HG02884 (cell line): ENCODE measurements around the gene DNAJC4.

Experiments
- ATAC-seq: cut with Tn5 transposase; IDR thresholded peaks from one replicate; pipeline ENCODE4 v1.9.1; 2021; ENCODE audit warnings: mild to moderate bottlenecking, moderate library complexity; ENCODE audit not compliant: unreplicated experiment

Gene DNAJC4, protein sequence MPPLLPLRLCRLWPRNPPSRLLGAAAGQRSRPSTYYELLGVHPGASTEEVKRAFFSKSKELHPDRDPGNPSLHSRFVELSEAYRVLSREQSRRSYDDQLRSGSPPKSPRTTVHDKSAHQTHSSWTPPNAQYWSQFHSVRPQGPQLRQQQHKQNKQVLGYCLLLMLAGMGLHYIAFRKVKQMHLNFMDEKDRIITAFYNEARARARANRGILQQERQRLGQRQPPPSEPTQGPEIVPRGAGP

DNA sequence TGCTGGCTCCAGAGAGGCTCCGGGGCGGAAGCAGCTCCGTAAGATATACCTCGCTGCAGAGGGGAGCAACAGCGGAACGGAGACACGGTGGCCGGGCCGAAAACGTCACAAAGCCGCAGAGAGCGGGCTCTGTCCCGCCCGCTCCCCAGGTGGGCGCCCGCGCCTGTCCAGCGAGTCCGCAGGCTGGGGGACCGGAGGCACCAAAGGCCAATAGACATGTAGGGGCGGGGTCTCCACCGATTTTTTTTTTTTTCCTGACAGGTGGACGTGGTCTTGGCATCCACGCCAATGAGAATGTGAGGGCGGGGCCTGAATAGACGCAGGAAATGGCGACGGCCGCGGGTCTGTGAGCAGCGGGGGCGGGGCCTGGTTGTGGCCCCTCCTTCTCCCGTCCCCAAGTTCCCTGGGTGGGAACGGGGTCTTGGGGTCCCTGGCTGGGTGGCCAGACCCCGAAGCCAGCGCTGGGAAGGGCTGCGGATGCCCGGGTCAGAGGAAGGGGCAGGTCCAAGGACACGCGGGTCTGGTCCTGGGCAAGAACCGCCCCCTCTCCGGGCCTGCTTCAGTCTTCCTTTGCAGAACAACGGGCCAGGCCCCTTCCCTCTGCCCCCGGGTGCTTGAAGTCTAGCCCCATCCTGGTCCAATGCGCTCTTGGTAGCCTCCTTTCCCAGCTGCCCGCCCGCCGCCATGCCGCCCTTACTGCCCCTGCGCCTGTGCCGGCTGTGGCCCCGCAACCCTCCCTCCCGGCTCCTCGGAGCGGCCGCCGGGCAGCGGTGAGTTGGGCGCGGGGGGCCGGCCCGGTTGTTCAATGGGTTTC lies at the start of gene DNAJC4:
Gene DNAJC4, plus strand, starts transcription at position 378 of the 814 bp plus-strand sequence. Its CDS starts 307 bp downstream, at position 685.
- ATAC-seq: peak; percentile 38

DNA sequence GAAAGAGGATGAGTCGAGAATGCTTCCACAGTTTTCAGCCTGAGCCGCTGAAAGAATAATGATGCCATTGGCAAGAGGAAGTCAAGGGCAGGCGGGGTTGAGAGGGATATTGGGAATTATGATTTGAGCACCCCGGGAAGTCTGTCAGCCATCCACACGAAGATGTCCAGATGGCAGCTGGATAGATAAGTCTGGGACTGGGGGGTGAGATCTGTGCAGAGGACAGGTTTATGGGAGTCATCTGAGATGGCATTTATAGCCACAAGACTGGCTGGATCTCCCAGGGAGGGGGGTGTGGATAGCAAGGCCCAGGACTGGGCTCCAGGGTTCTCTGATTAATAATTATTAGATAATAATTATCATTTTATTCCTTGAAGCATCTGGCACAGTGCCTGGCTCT lies 49.5 kb upstream of the DNAJC4 start:
- ATAC-seq: no peak

- ATAC-seq: no peak
Observed at GRCh38 chr11:64181506-64182411, 48.6 kb upstream of the DNAJC4 start.

GRCh38 chr11:64183890-64184289 lies 46.5 kb upstream of the DNAJC4 start:
- no peak for ATAC-seq

DNA sequence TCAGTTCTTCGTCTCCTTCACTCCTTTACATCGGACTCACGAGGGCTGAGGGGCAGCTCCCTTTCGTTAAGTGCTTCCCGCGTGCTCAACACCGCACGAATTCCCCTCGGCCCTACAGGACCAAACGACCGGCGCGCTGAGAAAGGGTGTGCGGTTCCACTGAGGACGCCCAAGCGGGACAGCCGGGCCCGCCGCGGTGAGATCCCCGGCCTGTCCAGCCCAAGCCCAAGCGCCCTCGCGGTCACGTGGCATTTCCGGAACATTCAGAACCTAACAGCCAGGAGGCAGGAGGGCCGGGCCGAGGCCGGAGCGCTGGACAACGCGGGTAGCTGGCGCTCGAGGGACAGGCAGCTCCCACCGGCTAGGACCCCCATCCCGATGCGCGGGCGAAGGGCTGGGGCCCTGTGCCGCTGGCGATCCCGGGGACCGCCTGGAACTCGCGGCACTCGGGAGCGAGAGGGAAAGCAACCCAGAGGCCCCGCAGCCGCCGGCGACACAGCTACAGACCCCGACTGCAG lies 45.1 kb upstream of the DNAJC4 start:
- ATAC-seq: peak; percentile 10

DNA sequence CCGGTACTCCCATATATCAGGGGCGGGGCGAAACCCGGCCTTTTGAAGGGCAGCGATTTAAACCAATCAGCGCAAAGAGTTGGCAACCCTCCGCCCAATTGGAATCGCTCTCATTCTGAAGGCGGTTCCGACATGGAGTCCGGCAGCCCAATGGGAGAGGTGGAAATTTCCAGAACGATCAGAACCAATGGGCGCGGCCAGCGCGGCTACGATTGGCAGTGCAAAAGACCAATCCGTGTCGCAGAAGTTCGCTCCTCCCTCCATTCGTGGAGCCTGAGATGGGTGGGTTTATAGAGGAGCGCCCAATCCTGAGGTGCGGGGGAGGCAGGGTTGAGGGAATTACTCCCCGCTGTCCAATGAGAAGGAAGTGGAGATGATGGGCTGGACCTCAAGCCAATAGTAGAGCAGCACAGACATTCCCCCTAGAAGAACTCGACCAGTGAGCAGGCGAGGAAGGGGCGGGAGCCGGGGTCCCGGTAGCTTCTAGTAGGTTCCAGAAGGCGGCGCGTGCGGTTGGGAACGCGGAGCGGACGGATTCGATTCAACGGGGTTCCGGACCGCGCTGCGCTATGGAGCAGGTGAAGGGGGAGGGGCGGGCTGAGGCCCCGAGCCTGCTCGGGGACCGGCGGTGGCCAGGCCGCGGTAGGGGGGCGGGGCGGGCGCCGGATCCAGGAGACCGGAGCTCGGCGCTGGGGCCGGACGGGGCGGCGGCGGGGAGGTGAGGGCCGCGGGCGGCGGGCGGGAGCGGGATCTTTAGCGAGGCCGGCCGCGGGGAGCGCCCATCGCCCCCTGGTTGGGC lies 44.5 kb upstream of the DNAJC4 start, which contains the start of gene STIP1:
Gene STIP1, plus strand, starts transcription at position 479 of the 799 bp plus-strand sequence. Its CDS starts 91 bp downstream, at position 570.
- ATAC-seq: peak; percentile 77

- ATAC-seq: no peak
Observed at GRCh38 chr11:64186492-64187165, 43.7 kb upstream of the DNAJC4 start.

DNA sequence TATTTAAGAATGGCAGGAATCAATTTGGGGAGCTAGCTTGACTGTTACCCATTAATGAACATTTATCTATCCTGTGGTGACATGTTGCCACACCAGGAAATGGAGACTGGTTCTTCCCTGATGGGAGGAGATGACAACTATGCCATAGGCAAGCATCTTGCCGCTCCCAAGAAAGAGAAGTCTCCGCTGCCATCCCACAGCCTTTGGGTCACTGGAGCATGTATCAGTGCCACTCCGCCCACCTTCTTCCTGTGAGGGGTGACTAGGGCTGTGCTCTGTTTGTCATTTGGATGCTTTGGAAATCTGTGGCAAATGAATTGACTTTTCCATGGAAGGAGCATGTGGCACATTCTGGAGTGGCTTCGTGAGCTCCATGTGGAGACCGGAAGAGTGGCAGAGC lies 37.9 kb upstream of the DNAJC4 start:
- ATAC-seq: no peak

DNA sequence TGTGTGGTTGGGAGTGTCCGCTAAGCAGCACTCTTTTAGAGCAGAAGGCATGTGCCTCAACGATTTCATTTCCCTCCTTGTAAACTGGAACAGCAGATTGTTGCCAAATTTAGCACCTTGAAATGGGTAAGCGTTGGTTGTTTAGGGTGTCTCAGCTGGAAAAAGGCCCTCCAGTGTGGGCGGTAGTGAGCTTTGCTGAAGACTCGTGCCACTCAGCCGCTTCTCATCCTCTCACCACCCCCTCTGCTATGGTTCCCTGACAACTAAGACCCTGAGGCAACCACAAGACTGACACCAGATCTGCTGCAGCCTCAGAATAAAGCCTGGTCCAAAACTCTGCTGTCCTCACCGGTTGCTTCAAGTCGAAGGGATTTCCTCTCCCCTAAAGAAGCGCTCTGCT lies 33.7 kb upstream of the DNAJC4 start:
- ATAC-seq: no peak

DNA sequence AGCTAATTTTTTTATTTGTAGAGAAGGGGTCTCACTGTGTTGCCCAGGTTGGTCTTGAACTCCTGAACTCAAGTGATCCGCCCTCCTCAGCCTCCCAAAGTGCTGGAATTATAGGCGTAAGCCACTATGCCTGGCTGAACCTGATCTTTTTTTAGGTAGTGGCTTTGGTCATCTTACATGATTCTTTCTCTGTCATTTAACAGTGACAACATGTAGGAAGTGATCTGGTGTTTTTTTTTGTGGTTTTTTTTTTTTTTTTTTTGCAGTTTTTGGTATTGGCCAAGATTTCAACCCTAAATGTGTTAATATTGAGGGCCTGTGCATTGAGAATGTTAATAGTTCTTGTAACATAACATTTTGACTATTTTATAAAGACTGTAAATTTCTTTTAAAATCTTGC lies 31.8 kb upstream of the DNAJC4 start:
- no peak for ATAC-seq

- ATAC-seq: no peak
Observed at GRCh38 chr11:64201543-64201942, 28.8 kb upstream of the DNAJC4 start.

- no peak for ATAC-seq
Observed at GRCh38 chr11:64202992-64203391, 27.4 kb upstream of the DNAJC4 start.

DNA sequence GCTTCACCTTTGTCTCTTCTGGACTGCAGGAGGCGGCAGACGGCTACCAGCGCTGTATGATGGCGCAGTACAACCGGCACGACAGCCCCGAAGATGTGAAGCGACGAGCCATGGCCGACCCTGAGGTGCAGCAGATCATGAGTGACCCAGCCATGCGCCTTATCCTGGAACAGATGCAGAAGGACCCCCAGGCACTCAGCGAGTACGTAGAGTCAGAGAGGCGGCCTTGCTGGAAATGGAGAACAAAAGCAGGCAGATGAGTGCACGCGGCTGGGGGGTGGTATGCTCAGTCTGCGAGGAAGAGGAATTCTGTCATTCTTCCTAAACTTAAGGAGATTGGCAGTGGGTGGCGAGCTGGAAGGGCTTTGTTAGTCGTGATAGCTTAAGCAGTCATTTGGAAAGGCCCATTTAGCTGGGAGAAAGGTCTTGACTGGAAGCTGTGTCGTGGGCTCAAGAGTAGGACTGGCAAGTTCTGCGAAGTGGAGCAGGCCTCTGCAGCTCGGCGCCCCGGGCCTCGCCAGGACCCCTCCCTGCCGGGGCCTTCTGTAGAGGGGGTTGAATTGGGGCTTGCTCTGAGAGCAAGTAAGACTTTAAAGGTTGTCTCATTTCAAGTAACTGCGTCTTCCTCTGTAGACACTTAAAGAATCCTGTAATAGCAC lies 26.8 kb upstream of the DNAJC4 start:
- ATAC-seq: no peak

DNA sequence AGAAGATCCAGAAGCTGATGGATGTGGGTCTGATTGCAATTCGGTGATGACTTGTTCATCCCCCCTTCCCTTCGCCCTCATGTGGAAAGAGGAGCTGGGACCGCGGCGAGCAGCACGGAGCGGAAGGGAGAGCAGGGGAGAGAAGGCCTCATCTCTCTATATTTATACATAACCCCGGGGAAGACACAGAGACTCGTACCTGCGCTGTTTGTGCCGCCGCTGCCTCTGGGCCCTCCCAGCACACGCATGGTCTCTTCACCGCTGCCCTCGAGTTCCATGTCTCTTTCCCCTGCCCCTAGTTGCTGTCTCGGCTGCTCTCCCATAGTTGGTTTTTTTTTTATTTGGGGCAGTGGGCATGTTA lies 26.3 kb upstream of the DNAJC4 start:
- ATAC-seq: no peak

GRCh38 chr11:64204464-64204989 lies 25.8 kb upstream of the DNAJC4 start:
- no peak for ATAC-seq

DNA sequence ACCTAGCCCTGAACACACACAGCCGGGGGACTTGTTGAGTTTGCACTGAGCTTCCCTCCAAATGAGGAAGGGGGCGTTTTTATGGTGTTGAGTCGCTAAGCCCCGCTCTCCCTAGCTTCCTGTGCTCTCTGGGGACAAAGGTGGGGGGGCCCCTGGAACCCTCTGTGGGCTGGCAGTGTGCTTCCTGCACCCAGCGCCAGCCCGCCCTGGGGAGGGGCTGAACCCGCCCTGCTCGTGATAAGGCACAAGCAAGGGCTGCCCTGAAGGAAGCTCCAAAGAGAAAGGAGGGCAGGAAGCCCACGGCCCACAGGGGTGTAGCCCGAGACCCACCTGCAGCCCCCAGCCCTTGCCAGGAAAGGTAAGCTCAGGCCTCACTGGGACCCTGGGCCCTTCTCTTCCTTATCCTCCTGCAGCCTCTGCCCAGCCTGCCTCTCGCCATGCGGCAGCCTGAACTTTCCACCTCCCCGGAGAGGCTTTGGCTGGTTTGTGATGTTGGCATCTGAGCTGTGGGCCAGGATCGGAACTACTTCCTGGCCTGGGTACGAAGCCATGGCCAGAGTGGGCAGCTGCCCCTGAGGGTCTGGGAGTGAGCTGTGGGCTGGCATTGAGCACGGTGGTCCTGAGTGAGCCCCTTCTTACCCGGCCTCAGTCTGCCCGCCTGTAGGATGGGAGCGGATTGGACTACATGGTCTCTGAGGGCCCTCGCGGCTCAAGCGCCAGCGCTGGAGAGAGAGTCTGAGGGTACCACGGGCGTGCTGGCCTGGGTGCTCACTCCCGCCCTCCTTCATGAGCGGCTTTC lies 23.7 kb upstream of the DNAJC4 start, which contains the start of gene FERMT3:
Gene FERMT3, plus strand, starts transcription at position 265 of the 799 bp plus-strand sequence. CDS start 644 bp downstream, outside the sequence.
- ATAC-seq: no peak

GRCh38 chr11:64207256-64208085 lies 22.9 kb upstream of the DNAJC4 start:
- peak; percentile 40 for ATAC-seq
